NCI-H2171 (cell line): ENCODE data around the gene CNTN2.

Source experiments
- DNase-seq: peaks from one replicate; lab custom pipeline; 2025; lab: John Stamatoyannopoulos, UW

Gene CNTN2

DNA sequence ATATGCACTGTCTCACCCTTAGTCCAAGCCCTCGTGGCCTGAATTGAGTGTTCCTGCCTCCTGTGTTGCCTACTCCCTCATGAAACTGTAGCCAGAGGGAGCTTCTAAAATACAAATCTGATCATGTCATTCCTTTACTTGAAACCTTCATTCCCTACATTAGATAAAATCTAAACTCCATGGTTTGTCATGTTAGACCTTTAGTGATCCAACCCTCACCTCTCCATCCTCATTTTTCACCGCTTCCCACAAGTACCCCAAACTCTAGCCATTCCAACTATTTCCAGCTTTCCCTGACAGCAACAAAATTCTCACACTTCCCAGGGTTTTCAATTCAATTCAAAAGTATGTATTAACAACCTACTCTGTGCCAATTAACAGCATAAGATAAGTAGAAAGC is 18.3 kb upstream of the CNTN2 start:
- no peak for DNase-seq

DNA sequence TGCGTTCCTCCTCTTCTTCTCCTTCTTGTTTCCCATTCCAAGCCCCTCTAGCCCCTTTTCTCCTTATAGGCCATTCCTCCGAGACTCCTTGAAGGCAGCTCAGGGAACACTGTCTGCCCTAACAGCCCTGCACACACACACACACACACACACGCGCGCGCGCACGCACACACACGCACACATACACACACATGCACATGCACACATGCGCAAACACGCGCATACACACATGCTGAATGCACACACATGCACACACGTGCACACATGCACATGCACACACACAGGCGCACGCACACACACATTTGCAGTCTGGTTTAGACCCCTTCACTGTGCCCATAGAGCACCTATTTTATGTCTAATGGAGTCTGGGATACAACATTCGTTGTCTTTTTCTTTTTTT is 17.8 kb upstream of the CNTN2 start:
- DNase-seq = no peak

DNA sequence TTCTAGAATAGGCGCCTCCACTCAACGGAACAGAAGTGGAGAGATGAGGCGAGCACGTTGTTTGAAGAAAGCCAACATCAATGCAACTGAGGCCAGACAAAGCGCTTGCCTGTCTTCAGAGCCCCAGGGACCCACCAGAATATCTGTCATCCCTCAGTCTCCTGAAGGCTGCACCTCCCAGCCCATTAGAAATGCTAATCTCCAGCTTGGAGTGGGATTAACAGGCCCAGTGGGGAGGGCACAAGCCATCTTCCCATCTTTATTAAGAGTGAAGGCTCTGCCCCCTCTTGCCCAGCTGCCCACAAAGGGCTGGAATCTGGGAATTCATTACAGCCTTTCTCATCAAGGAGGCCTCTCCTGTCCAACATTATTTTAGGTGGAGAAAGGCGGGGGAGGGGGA is 16.8 kb upstream of the CNTN2 start:
- DNase-seq = no peak

DNA sequence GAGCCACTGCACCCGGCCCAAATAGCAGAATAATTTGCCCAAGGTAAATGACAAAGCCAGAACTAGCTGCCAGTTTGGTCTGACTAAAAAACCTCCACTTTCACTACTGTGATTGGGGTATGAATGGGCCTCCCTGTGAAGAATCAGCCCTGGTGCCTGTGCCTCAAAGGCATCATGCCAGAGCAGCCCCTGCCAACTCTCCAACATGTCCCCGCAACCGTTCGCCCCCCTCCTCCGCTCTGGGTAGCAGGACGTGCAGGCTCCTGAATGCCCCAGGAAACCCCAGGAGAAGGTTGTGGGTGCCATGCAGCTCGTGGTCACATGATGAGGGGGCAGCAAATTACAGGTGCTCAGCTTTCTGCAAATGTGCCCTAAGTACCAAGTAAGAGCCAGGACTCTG is 14.6 kb upstream of the CNTN2 start:
- DNase-seq = no peak

DNA sequence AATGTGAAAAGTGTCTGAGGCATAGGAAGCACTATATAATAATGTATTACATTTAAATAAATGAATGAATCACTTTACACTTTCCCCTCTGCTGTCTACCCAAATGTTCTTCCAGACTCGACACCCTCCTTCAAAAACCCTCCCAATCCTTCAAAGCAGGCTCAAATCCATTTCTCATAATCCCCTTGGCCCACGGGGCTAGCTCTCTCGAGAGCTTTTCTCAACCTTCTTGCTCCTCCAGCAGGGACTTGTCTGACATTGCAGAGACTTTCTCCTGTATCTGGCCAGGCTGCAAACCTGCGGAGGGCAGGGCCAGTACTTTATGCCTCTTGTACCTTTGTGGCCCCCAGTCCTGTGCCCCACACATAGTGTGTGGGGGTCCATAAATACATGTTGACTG is 14.1 kb upstream of the CNTN2 start:
- no peak for DNase-seq

DNA sequence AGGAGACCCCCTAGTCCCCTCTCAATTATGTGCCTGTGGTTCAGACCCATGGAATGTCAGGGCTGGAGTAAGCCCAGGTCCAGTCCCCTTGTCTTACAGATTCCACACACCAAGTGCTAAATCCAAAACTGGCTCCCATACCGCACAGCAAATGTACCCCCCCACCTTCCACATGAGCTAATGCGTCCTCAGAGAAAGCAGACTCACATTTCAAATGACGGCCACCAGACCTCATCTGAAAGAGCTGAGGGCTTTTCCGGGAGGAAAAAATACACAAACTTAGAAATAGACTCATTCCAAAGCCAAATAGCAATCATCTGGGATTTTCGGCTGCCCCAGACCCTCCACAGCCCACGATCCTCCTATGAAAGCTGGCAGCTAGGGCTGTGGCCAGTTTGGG is 12.8 kb upstream of the CNTN2 start:
- DNase-seq = no peak

DNA sequence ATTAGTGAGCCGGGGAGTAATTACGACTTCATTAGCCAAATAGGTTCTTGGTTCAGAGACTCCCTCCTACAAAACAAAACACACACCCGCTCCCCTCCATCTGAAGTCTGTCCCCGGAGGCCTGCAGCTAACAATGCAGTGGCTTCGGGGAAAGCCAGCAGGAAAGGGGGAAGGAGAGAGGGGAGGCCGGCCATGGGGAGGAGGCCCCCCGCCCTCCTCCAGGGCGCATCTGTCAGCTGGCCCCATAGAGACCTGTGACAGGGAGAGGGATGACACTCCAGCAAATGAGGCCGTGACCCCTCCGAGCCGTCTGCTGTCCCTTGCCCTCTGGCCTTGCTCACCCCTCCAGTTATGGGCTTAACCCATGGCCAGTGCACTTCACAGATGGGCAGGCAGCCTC is 12.1 kb upstream of the CNTN2 start:
- DNase-seq = peak; percentile 60

DNA sequence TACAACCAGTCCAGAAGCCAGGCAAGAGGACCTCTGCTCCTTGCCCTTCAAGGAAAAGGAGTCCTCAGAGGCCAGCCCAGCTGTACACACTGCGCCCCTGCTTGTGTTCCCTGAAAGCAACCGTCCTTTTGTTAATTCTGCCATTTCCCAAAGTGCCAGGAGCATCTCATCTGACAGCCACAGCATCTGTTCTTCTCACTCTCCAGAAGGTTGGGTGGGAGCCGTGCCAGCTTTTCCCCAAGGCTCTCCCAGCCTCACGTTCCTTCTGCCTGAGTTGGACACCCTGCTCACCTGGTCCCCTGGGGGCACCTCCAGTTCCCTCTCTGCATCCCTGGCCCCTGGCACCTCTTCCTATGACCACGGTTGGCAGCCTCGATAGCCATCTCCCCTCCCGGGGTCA is 10.5 kb upstream of the CNTN2 start:
- DNase-seq = peak; percentile 94

DNA sequence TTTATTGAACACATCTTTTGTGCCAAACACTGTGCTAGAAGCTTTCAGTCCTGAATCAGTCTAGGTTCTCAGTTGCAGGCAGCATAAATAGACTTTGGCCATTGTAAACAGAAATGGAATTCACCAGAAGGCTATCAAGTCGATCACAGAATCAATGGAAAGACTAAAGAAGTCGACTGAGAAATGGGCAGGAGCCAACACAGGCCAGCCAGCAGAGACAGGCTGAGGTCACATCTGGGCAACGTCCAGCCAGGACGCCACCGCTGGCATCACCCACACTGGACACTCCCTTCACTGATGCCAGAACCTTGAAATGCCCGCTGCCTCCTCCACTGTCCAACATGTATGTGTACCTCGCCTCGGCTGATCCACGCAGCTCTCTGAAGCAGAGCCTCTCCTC is 5.5 kb upstream of the CNTN2 start:
- DNase-seq = no peak

DNA sequence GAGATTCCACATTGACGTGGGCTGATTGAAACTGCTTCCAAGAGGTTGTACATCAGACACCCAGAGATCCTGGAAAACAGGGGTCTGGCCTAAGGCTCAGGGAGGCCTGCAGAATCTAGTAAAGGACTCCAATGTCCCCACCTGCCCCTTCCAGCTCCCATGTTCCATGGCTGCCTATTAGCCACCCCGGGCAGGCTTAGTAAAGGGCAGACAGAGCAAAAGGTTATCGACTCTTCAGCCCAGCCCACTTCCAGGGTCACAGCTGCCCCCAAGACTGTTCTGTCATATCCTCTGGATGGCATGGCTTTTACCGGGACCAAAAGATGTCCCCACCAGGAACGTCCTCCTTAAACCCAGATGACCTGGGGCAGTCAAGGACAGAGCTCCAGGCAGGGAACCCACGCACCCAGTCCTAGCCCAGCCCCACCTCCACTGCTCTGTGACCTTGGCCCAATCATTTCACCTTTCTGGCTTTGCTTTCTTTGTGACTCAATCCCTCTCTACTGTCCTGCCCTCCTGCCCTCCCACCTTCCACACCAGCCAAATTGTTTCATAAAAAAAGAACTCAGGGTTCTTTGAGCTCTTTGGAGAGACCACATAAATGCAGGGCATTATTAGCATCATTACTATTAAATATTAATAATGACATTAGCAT is 4.8 kb upstream of the CNTN2 start:
- DNase-seq = no peak

DNA sequence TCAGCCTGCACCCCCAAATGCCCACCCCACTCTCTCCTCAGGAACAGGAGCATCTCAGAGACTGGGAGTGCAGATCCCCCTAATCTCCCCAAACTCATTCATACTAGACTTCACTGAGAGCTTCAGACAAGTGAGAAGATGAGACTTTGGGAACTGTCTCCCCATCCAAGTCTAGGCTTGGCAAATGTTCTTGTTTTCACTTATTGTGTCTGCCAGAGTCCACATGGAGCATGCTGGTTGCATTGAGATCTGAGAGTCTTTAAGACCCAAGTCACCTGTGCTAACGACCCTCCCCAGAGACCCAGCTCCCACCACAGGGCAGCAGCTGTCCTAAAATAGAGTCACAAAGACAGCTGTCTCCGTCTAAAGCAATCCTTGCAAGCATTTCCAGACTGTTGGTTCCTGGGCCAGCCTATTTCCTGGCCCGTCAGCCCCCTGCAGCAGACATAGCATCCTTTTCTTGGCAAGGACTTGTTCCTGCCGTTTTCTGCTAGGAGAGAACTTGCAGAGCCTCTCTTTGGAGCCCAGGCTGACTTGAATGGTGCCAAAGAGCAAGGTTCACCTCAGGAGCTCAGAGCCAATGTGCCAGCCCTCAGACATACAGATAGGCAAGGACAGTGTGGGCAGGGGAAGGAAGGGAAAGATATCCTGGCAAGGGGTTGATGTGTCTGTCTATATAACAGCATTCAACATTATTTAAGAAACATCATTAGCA is 1.9 kb upstream of the CNTN2 start:
- peak; percentile 22 for DNase-seq

DNA sequence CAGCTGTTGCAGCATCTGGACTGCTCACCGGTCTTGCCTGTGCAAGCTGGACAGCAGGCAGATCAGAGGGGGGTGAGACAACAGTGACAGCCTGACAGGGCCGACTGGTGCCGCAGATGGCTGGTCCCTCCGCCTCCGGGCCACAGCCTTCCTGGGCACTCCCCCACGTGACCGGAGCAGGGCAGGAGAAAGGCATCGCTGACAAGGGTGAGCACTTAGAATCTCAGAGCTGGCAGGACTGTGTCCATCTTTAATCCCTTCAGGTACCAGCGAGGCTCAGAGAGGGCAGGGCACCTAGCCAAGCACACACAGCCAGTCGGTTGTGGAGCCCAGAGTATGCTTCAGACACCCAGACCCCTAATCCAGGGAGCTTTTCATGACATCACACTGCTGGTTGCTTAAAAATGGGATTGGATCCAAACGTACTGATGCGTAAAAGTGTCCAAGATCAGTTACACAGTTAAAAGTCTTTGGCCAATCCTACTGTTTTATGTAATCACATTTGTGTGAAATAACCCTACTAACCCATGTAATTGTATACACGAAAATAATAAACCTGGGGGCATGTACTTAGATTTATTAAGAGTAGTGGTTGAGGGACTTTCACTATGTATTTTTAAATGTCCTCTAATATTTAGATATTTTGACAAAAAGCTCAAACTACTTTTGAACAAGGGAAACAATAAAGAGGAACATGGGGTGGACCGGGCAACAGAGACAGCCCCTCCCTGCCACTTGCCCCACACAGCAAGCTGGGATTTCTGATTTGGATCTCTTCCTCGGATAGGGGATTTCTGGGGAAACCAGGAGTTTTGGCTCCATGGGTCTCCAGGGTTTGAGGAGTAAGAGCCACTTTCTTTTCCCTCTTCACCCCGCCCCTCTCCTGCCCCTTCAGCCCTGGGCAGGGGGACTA is 758 bp upstream of the CNTN2 start:
- DNase-seq = no peak

DNA sequence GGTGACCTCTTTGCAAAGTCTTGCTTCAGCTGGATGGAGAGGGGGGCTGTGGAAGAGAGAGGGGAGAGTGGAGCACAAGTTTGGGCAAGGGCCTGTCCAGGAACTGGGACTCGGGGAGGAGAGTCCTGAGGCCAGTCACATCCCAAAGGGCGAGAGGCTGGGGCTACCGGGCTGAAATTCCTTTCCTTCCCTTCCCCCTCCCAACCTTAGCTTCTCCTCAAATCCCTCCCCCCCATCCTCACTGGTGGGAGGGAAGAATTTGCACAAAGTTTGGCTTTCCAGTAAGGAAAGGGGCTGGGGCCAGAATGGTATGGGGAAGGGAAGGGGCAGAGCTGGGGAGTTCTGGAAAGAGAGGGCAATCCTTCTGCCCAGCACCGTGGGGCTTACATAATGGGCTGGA is 854 bp downstream of the CNTN2 start:
- DNase-seq = no peak

DNA sequence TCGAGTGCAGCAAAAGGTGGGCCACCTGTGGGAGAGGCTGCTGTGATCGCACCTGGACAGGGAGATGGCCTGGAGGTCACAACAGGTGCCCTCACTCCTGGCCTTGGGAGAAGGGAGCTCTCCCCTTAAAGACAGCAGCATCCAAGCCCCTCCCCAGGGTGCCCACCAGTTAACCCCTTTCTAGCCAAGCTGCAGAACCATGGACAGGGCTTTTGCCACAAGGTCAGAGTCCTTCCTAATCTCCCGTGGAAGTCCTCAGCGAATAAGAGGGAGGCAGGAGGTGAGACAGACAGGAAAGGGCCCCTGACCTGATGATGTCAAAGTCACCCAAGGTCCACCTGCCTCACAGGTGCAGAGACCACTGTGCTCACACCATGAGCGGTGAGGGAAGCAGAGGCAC is 1.7 kb downstream of the CNTN2 start:
- no peak for DNase-seq

DNA sequence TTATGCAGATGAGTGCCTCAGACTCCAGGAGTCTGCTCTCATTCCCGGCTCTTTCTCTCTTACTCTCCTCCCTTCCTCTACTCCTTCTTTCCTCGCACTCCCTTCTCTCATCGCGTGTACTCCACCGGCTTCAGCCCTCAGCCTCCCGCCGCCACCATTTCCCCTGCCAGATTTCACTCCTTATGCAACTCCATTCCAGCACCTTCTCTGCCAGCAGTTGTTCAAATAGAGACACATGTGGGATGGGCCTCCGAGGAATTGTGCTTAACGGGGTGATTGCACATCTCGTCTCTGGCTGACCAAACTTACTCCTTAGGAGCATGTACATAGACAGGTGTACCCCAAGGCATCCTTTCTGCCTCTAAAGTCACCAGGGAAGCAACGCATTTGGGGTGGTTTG is 2.1 kb downstream of the CNTN2 start:
- DNase-seq = no peak

DNA sequence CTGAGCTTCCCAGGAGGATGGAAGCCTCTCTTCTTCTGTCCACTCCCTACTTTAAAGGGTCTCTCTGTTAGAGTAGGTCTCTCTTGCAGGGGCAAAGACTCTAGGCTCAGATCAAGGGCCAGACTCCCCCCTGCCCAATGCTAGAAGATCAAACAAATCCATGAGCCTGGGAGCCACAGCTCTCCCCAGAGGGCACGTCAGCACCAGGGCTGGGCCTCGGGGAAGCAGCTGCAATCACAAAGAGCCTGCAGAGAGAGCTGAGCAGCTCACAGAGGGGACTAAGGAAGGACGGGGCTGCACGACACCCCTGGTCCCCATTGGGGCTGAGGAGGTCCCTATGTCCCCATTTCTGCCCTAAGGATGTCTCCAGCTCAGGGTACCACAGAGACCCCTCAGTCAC is 3.9 kb downstream of the CNTN2 start:
- no peak for DNase-seq

DNA sequence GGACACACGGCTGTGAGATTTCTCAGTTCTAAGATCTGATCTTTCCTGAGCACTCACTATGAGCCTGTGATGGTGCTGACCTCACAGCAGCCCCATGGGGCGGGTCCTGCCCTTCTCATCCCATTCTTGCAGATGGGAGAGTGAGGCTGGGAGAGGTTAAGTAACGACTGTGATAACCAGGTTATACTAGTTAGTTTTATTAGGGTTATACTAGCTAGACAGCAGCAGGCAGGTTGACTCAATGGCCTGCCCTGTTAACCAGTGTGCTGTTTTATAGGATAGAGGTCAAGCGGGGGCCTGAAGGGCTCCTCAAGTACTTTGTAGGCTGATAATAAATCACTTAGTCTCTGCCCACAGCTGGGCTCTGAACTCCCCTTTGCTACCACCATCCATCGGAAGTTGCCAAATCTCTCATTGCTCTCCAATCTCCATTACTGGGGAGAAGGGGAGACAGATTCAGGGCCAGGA is 4.8 kb downstream of the CNTN2 start:
- no peak for DNase-seq

DNA sequence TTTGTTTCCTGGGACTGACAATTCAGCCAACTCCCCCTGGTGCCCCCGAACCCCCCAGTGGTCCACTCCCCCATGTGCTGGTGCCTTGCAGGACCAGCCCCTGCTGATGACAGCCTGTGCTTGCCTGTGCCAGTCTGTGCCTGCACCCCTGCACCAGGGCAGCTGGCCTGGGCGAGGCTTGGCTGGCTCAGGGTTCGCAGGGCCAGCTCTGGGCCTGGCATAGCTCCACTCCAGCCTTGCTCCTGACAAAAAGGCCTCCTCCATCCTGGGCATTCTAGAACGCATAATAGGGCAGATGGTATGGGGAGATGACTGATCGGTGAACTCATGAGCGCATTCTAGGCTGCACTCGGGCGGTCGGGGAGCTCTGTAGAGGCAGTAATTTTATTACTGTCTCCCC is 5.4 kb downstream of the CNTN2 start:
- DNase-seq = no peak

DNA sequence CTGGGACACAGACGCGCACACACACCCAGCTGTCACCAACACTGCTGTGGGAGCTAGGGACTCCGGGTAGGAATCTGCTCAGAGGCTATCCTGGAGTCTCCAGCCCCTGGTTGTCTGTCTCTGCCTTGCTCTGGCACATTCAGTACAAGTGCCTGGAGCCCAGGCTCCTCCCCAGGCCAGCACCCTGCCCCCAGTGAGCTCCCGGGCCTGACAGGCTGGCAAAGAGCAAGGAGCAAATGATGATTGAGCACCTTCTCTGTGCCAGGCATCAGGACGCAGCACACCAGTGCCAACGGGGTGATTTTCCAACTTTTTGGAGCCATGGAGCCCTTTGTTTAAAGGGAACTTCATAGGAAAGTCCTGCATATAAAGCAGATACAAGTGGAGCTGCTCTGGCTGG is 6.5 kb downstream of the CNTN2 start:
- no peak for DNase-seq

DNA sequence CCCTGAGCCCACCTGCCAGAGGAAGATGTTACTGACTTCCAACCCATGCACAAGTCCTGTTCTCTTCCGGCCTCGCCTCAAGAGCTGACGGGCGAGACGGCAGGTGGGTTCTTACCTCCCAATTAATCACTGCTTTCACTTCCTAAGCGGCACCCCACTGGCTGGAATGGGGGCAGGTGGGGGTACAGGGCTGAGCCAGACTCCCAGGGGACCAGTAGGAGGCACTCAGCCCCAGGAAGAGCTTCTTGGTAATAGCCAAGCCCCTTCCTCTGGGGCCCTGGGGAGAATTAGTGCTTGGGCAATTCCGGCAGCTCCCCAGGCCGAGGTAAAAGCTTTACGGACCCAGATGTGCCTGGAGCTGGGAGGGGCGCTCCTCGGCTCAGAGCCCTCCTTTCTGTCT is 9.7 kb downstream of the CNTN2 start:
- peak; percentile 38 for DNase-seq

DNA sequence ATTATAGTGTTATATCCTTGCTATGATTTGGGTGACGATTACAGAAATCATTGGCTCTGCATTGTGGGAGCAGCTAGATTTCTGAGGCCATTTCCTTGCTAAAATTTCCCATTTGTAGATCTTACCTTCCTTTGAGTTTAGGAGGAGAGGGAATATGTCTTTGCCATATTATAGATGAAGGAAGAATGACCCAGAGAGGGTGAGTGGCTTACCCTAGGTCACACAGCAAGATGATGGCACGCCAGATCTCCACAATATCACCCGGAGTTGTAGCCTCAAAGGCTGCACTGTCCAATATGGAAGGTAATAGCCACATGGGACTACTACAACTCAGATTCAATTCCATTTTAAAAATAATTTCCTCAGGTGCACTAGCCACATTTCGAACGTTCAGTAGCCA is 10.3 kb downstream of the CNTN2 start:
- no peak for DNase-seq

DNA sequence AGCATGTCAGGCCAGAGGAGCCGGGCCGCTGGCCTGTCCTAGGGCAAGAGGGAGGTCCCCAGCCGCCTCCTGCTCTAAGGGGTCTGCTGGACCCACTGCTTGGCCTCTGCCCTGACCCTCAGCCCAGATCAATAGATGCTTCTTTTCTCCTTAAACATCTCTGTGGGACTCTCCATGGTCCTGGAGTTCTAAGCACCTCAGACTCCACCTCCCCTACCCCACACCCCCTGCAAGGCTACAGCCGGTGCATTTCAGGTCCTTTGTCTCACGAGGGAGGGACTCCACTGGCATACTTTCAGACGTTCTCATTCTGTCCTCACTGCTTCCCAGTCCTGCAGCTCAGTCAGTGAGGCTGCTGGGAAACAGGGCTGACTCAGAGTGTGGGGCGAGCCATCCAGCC is 11.0 kb downstream of the CNTN2 start:
- DNase-seq = no peak

DNA sequence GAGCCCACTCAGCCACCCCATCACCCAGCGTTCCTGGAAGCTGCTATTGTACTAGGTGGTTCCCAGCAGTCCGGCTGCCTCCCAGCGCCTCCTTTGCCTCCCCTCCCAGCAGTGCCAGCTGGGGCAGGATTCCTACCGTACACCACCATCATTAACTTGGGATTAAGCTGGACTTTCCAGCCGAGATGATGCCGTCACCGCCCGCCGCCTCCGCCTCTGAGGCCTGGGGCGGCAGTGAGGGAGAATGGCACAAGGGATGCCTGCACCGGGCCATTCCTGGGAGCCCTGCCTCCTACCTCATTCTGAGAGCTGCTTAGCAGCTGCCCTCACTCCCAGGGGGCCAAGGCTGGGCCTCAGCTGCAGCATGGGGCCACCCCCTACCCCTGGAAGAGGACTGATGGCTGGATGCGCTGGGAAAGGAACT is 13.2 kb downstream of the CNTN2 start:
- DNase-seq = peak; percentile 46
